C4-2B (cell line): ENCODE data around the gene NPIPB2.
"Not testable (repeated sequence)": the region's sequence is repeated elsewhere in the genome, so short reads cannot be mapped to it uniquely, and the experiment has no call there.

Source experiments
- H3K27ac ChIP-seq: fragments of 450-650 bp; 2 replicates; pipeline ENCODE4 v1.5.1; 2017
- ZFX ChIP-seq: fragments of 450-650 bp; IDR thresholded peaks from 2 replicates; pipeline ENCODE4 v1.6.1; 2017
- TF ChIP-seq, protein P1 (sequence below): fragments of 450-650 bp; conservative IDR thresholded peaks from 2 replicates; pipeline ENCODE4 v1.5.1; 2017; ENCODE audit warnings: mild to moderate bottlenecking

The NPIPB2 gene

DNA sequence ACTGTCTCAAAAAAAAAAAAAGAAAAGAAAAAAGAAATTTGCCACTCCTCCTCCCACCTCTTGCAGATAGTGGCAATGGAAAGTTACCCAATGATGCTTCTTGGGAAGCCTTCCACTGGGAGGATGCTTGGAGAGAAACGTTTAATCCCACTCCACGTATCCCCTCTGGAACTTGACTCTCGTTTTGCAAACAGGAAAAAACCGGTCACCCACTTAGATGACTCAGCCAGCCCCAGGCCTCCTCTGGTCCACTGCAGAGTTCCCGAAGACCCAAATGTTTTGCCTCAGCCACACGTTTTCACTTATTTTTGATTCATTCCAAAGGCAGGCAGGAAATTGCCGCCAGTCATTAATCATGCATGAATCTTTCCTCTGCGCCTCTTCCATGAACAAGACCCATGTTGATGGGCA is 13.9 kb upstream of the NPIPB2 start:
- TF ChIP-seq, protein P1, sequence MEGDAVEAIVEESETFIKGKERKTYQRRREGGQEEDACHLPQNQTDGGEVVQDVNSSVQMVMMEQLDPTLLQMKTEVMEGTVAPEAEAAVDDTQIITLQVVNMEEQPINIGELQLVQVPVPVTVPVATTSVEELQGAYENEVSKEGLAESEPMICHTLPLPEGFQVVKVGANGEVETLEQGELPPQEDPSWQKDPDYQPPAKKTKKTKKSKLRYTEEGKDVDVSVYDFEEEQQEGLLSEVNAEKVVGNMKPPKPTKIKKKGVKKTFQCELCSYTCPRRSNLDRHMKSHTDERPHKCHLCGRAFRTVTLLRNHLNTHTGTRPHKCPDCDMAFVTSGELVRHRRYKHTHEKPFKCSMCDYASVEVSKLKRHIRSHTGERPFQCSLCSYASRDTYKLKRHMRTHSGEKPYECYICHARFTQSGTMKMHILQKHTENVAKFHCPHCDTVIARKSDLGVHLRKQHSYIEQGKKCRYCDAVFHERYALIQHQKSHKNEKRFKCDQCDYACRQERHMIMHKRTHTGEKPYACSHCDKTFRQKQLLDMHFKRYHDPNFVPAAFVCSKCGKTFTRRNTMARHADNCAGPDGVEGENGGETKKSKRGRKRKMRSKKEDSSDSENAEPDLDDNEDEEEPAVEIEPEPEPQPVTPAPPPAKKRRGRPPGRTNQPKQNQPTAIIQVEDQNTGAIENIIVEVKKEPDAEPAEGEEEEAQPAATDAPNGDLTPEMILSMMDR: no peak
- TF ChIP-seq ZFX: no peak

DNA sequence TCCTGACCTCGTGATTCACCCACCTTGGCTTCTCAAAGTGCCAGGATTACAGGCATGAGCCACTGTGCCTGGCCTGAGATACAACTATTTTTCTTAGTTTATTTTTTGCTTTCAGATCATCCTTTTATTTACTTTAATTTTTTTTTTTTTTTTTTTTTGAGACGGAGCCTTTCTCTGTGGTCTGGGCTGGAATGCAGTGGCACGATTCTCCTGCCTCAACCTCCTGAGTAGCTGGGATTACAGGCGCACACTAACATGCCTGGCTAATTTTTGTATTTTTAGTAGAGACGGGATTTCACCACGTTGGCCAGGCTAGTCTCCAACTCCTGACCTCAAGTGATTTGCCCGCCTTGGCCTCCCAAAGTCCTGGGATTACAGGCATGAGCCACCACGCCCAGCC is 11.7 kb upstream of the NPIPB2 start:
- not testable (repeated sequence) for H3K27ac ChIP-seq

More for the DNA sequence above, 13.9 kb upstream of the NPIPB2 start:
- no peak overlapping the region for H3K27ac ChIP-seq

DNA sequence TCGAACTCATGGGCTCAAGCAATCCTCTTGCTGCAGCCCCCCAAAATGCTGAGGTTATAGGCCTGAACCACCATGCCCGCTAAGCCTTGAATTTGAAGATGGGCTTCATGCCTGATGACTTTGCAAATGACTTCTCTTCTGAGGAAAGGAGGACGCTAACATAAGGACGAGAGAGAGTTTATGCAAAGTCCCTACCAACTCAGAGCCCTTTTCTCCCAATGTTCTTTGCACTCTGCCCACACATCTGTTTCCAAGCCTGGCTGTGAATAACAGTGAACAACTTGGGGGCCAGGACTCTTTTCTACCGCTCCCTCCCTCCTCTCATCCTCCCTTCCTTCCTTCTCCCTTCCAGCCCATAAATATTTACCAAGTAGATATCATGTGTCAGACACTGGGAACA is 8.5 kb upstream of the NPIPB2 start:
- TF ChIP-seq, protein P1: no peak
- TF ChIP-seq ZFX: no peak
- H3K27ac ChIP-seq: no peak overlapping the region

DNA sequence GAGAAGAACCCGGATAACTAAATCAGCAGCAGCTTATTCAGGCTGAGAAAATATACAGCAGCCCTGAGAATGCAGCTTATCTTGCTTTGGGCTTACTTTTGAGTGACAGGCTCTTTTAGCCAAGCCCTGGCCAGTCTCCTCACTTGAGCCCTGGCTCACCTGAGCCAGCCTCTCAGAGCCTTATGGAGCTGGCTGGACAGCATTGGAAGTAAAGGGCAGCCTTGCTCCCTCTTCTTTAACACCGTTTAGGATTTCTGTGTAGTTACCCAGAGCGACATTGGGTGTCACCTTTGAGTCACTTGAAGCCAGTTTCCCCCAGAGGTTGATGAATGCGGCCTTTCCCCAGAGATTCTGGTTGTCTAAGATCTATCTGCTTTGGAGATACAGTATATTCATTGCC is 7.7 kb upstream of the NPIPB2 start:
- no peak overlapping the region for H3K27ac ChIP-seq
- TF ChIP-seq, protein P1: peak; percentile 63
- no peak for TF ChIP-seq ZFX

DNA sequence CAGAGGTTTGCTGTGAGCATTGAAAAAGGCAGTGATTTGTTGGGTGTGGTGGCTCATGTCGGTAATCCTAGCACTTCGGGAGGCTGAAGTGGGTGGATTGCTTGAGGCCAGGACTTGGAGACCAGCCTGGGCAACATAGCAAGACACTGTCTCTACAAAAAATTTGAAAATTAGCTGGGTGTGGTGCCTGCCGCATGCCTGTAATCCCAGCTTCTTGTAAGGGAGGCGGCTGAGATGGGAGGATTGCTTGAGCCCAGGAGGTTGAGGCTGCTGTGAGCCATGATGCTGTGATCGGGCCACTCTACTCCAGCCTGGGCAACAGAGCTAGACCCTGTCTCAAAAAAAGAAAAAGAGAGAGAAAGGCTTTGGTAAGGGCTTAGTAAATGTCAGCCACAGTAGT is 7.0 kb upstream of the NPIPB2 start:
- no peak for TF ChIP-seq ZFX
- no peak overlapping the region for H3K27ac ChIP-seq

DNA sequence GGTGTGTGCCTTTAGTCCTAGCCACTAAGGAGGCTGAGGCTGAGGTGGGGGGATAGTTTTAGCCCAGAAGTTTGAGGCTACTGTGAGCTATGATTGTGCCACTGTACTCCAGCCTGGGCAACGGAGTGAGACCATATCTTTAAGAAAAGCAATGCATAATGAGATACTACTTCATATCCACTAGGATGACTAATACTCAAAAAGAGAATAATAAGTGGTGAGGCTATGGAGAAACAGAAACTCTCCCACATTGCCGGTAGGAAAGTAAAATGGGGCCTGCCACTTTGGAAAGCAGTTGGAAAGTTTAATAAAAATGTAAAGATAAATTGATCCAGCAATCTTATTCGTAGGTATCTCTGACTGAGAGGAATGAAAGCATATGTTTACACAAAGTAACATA is 4.6 kb upstream of the NPIPB2 start:
- H3K27ac ChIP-seq: no peak overlapping the region
- TF ChIP-seq, protein P1: no peak
- TF ChIP-seq ZFX: no peak

DNA sequence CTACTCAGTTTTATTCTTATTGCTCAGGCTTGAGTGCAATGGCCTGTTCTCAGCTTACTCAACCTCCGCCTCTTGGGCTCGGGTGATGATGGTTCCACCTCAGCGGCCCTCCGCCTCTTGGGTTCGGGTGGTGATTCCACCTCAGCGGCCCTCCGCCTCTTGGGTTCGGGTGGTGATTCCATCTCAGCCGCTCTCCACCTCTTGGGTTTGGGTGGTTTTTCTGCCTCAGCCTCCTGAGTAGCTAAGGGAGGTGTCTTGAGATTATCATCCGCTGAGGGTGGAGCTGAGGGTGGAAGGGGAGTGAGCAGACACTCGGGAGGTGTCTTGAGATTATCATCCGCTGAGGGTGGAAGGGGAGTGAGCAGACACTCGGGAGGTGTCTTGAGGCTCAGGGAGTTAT is 14.5 kb downstream of the NPIPB2 start:
- H3K27ac ChIP-seq: not testable (repeated sequence)

DNA sequence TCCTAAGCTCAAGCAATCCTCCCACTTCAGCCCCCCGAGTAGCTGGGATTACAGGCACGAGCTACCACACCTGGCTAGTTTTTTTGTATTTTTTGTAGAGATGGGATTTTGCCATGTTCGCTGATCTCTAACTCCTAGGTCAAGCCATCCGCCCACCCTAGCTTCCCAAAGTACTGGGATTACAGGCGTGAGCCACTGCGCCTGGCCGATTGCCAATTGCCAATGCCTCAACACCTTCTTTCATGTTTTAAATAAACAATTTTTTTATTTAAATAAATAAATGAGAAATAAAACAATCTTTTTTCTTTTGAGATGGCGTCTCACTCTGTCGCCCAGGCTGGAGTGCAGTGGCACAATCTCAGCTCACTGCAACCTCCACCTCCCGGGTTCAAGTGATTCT is 17.8 kb downstream of the NPIPB2 start:
- H3K27ac ChIP-seq: not testable (repeated sequence)

DNA sequence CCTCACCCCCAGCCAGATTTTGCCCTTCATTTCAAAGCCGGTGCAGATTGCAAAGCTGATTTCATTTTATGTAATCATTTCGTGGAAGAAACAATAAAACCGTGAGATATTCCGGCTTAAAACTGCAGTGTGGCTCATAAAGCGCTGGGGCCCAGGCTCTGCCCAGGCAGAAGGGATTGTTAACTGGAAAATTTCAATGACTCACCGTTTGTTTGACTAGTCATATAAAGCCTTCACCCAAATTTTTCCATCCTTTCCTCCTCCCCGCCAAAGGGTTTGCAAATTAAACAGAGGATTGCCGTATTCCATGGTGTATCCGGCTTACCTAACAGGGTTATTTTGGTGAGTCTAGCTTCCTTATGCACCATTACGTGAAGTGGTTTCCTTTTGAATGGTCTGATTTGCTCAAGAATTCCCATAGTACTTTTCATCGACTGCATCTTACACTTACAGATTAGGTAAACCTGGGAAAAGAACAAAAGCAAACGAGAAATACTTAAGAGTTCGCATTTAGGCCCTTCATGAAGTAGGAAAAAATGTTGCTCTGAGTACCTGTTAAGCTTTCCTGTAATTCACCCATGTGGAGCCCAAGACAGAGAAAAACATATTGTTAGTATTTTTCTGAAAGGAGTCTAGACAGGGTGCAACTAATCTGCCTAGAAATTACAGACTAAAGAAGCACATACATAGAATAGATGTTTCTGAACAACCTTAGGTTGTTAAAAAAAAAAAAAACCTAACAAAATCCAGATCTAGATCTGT is 25.1 kb downstream of the NPIPB2 start:
- H3K27ac ChIP-seq: peak overlapping the region; percentile 93
- TF ChIP-seq, protein P1: no peak
- no peak for TF ChIP-seq ZFX
